DOHH2 (cell line): Measurements from ENCODE around the gene SLC49A4.

ENCODE experiments used
- CTCF ChIP-seq: fragments of 200-600 bp; sonication (generic); IDR thresholded peaks from one replicate; pipeline ENCODE4 v1.5.1; 2014; ENCODE audit warnings: antibody characterized with exemption, mild to moderate bottlenecking, low read depth, low read length; ENCODE audit not compliant: poor library complexity, severe bottlenecking
- EZH2phosphoT487 ChIP-seq: fragments of 200-600 bp; sonication (generic); IDR thresholded peaks from 2 replicates; pipeline ENCODE4 v1.6.1; 2017; ENCODE audit warnings: borderline replicate concordance, mild to moderate bottlenecking, antibody characterized with exemption, low read length, moderate library complexity, mixed read lengths

- TF ChIP-seq CTCF (no peak), EZH2phosphoT487 (no peak)
Measured at GRCh38 chr3:122893754-122894668, 99.1 kb downstream of the SLC49A4 start.
